Mammary epithelial cell (primary cell): ENCODE data around the gene MUC20.

Source experiments
- EZH2 ChIP-seq: IDR thresholded peaks from 2 replicates; pipeline ENCODE4 v1.6.1; 2012; ENCODE audit warnings: low read length, inconsistent platforms, borderline replicate concordance
- TF ChIP-seq, protein P1 (sequence below), 2 donors: IDR thresholded peaks in 1 of 2; conservative IDR thresholded peaks in 1 of 2; 2 replicates each; pipeline ENCODE4 v1.5.1; 2011 to 2012; ENCODE audit warnings: inconsistent platforms in 2 of 2, low read length in 2 of 2, mild to moderate bottlenecking in 2 of 2, control low read depth in 1 of 2, low read depth in 1 of 2; ENCODE audit not compliant: insufficient read depth in 1 of 2; ENCODE audit errors: extremely low read depth in 1 of 2

DNA sequence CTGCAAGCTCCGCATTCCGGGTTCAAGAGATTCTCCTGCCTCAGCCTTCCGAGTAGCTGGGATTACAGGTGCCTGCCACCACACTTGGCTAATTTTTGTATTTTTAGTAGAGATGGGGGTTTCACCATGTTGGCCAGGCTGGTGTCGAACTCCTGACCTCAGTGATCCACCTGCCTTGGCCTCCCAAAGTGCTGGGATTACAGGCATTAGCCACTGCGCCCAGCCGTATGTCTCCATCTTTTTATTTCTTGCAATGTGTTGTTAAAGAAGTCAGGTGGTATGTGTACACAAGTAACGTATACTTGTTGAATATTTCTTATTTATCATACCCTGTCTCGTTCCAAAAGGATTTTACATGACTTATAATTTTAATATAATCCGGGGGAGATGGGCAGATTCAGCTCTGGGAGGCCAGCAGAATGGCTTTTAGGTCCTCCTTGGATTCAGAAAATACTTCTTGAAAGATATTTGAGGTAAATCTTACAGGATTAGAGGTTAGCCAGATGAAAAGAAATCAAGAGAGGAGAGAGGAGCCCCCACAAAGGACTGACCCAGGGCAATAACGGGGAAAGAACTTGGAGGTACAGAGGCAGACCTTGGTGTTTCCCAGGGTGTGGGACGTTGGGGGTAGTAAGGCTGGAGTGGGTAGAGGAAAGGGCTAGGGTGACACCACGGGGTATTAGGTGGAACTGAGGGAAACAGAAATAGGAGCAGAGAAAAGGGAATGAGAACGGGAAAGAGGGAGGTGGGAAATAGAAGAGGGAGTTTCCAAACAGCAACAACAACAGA lies 27.2 kb upstream of the MUC20 start:
- TF ChIP-seq EZH2, result no peak
- TF ChIP-seq, protein P1, sequence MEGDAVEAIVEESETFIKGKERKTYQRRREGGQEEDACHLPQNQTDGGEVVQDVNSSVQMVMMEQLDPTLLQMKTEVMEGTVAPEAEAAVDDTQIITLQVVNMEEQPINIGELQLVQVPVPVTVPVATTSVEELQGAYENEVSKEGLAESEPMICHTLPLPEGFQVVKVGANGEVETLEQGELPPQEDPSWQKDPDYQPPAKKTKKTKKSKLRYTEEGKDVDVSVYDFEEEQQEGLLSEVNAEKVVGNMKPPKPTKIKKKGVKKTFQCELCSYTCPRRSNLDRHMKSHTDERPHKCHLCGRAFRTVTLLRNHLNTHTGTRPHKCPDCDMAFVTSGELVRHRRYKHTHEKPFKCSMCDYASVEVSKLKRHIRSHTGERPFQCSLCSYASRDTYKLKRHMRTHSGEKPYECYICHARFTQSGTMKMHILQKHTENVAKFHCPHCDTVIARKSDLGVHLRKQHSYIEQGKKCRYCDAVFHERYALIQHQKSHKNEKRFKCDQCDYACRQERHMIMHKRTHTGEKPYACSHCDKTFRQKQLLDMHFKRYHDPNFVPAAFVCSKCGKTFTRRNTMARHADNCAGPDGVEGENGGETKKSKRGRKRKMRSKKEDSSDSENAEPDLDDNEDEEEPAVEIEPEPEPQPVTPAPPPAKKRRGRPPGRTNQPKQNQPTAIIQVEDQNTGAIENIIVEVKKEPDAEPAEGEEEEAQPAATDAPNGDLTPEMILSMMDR (conservative IDR thresholded peaks at IDR 0.05 in 1 of 2, IDR thresholded peaks at IDR 0.05 in 1 of 2; ENCODE audit: extremely low read depth in 1 of 2, insufficient read depth in 1 of 2, low read depth in 1 of 2, low read length in 2 of 2), result no peak
